ENCODE measurements around the gene UBB. TPM values are rescaled to one million over a fixed set of nuclear protein-coding genes. Genes with fewer than 3 reads are reported as not detected.

The UBB gene
- total RNA-seq, 1 experiment from 2014 or later: 1,654 TPM

GRCh38 chr17:16419074-16419928 lies 38.4 kb downstream of the UBB start:
- H3K9me3 ChIP-seq (ENCODE audit: control insufficient read depth, insufficient read depth, low read depth, low read length): no peaks in the 10 kb centered on the region
- H3K4me1 ChIP-seq (ENCODE audit: control insufficient read depth, insufficient read depth, low read length): peaks cover 15% of the 10 kb centered on the region
- H3K27me3 ChIP-seq (ENCODE audit: control insufficient read depth, insufficient read depth, low read length): no peaks in the 10 kb centered on the region
- H3K27ac ChIP-seq (ENCODE audit: low read length): no peak overlapping the region
- DNase-seq (ENCODE audit: low read depth, low spot score) (no peak), ATAC-seq (no peak)
- intact Hi-C loops (cut with micrococcal nuclease; ENCODE audit: unreplicated experiment): no loop called here
- H3K4me3 ChIP-seq (ENCODE audit: low read depth in 2 of 2, low read length in 2 of 2): no peak overlapping the region; a peak in 1 of 4 replicates
- ChIA-PET CTCF (interaction anchor here (0.7 kb wide), 1 partner anchor 45 kb away, joined by 3 read pairs; no protein-coding TSS in a partner anchor), POLR2A (no interaction called here)
- H3K36me3 ChIP-seq (ENCODE audit: control insufficient read depth, insufficient read depth, low read length): no peaks in the 10 kb centered on the region
- TF ChIP-seq SIN3A (IDR thresholded peaks at IDR 0.05; ENCODE audit: borderline replicate concordance, insufficient read depth, low read depth, low read length): no peak
- no peak for TF ChIP-seq CTCF (IDR thresholded peaks at IDR 0.05)
- TF ChIP-seq TCF7L2 (IDR thresholded peaks at IDR 0.05; ENCODE audit: low read depth, low read length): no peak
- TF ChIP-seq REST (IDR thresholded peaks at IDR 0.05; ENCODE audit: insufficient read depth in 1 of 2, low read depth in 2 of 2, low read length in 1 of 2): no peak
- no peak for TF ChIP-seq POLR2AphosphoS5 (IDR thresholded peaks at IDR 0.05; ENCODE audit: low read depth, low read length)
- BruUV-seq (replicated peaks): no TSS peak
- in situ Hi-C loops (cut with HindIII; ENCODE audit: low pct_unique_long_range_greater_than_20kb, low sequenced_read_pairs): no loop called here

- no peak for ATAC-seq
- in situ Hi-C loops (cut with HindIII; ENCODE audit: low pct_unique_long_range_greater_than_20kb, low sequenced_read_pairs): no loop called here
These were observed 39.0 kb downstream of the UBB start for GRCh38 chr17:16419929-16420271.

More at GRCh38 chr17:16419929-16420271, 39.0 kb downstream of the UBB start:
- Histone ChIP-seq H3K9me3 (ENCODE audit: control insufficient read depth, insufficient read depth, low read depth, low read length) (no peaks in the 10 kb centered on the region), H3K4me1 (ENCODE audit: control insufficient read depth, insufficient read depth, low read length) (peaks cover 15% of the 10 kb centered on the region), H3K36me3 (ENCODE audit: control insufficient read depth, insufficient read depth, low read length) (no peaks in the 10 kb centered on the region), H3K27me3 (ENCODE audit: control insufficient read depth, insufficient read depth, low read length) (no peaks in the 10 kb centered on the region), H3K4me3 (ENCODE audit: low read depth in 2 of 2, low read length in 2 of 2) (no peak overlapping the region), H3K27ac (ENCODE audit: low read length) (no peak overlapping the region)
- CTCF ChIA-PET: no interaction called here
- intact Hi-C loops (cut with micrococcal nuclease; ENCODE audit: unreplicated experiment): no loop called here
- POLR2A ChIA-PET: no interaction called here
- DNase-seq (ENCODE audit: low read depth, low spot score): no peak
- no TSS peak for BruUV-seq (replicated peaks)
- TF ChIP-seq CTCF (IDR thresholded peaks at IDR 0.05) (no peak), SIN3A (IDR thresholded peaks at IDR 0.05; ENCODE audit: borderline replicate concordance, insufficient read depth, low read depth, low read length) (no peak), TCF7L2 (IDR thresholded peaks at IDR 0.05; ENCODE audit: low read depth, low read length) (no peak), REST (IDR thresholded peaks at IDR 0.05; ENCODE audit: insufficient read depth in 1 of 2, low read depth in 2 of 2, low read length in 1 of 2) (no peak), POLR2AphosphoS5 (IDR thresholded peaks at IDR 0.05; ENCODE audit: low read depth, low read length) (no peak)

All from Panc1 (cell line).